Activated CD4-positive, alpha-beta T cell treated with anti-CD3 and anti-CD28 coated beads for 4 hours (primary cell): ENCODE data around the gene TTLL7.

Source experiments
- DNase-seq, 2 donors: peaks; one replicate each; pipeline ENCODE4 v3.0.0-alpha.2; 2020

Gene TTLL7

DNA sequence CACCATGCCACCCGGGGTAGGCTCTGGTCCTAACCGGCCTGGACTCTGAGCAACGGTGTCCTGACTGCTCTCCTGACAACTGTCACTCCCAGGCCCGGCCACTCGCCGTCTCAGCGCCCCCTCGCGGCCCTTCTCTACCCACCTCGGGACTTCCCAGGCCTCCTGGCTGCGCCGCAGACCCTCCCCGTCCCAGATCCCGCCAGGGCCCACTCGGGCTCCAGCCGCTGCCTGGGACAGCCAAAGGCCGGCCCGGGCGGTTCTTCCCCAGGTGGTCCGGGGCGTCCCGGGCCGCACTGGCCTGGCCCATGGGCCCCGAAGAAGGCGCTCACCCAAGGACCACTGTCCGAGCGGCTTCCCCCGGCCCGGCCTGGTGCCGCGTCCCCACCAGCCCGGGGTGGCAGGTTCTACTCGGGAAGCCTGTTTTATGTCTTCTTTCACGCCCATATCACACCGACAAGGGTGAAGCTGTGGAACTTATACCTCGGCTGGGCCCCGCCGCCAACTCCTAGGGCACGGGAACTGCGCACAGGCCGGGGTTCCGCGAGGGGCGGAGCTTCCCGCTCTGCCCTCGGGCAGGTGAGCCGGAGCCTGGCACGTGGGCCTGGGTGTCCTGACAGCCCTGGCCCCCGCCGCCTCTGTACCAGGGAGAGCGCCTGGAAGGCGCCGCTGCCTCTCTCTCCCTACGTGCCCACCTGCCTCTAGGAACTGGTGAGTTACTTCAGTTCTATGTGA lies 138.3 kb downstream of the TTLL7 start:
- DNase-seq: peak; percentile 68 to 72

DNA sequence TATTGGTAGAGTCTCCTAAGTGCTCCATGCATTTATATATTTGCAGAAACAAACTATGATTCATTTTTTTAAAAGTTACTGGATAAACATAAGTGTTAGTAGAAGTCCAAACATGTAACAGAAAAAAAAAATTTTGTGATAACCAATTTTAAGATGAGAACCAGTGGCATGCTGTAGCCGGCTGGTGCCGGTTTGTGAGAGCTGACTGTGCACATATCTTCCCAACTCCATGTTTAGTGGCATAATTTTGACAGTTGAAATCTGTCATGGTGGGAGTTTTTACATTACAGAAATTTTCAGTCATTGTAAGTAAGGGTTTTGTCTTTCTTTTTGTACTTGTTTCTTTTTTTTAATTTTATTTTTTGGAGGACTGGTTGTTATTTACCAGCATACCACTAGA lies 141.2 kb downstream of the TTLL7 start:
- no peak for DNase-seq

DNA sequence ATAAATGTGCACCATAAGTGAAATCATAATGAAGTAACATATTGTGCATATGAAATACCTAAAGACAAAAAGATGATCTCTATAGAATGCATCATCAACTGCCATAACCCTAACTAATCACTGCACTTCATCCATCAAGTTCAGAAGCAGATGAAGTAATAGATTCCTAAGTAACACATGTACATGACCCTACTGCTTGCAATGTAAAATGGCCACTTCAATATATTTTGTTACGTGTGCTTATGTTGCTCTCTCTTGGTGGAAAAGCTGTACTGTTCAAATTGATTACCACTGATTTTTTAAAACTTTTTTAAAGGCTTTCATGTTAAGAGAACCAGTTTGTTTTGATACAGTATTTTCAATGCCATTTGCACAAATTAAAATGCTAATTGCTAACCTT lies 141.8 kb downstream of the TTLL7 start:
- no peak for DNase-seq

DNA sequence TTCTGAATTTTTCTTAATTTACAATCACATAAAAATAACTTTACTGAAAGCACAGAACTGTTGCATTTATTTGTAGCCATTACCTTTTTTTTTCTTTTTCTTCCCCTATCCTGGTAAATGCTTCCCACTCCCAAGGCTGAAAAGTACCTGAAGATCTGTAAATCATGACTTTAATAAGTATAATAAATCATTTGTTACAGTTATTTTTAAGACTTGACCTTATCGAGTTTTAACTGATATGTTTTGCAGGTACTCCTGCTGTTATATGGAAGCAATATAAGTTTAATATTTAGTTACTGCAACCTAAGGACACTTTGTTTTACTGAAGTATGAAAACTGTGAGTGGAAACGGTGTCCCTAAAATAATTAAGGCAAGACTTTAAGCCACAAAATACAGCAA lies 142.6 kb downstream of the TTLL7 start:
- no peak for DNase-seq

DNA sequence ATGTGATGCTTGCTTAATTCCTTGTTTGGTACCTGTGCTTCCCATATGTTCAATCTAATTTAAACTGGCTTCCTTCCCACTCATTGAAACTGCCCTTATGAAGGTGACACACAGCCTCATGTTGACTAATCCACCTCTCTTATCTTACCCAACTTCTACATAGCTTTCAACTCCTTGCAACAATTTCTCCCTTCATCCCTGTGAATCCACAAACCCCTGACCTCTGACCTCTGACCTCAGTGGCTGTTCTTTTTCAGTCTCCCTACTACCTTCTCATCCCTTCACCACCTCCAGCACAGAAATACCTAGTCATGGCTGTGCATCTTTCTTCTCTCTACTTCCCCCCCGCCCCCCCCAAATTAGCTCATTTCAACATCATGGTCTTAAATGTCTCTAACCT lies 144.5 kb downstream of the TTLL7 start:
- DNase-seq: no peak

DNA sequence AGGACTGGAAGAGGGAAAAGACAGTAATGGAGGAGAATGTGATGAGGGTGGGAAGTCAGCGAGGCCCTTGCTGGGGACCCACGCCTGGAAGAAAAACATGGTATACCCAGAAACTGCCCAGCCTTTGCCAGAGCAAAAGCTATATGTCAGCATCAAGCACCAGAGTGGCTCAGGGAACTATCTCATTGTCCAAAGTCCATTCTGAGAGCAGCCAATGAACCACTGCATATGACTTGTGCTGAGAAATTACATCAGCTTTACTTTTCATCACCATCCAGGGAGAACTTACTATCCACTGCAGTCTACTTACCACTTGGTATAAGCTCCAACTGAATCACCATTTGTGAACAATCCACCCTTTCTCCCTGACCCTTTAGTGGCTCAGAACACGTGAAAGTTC lies 148.1 kb downstream of the TTLL7 start:
- DNase-seq: no peak

DNA sequence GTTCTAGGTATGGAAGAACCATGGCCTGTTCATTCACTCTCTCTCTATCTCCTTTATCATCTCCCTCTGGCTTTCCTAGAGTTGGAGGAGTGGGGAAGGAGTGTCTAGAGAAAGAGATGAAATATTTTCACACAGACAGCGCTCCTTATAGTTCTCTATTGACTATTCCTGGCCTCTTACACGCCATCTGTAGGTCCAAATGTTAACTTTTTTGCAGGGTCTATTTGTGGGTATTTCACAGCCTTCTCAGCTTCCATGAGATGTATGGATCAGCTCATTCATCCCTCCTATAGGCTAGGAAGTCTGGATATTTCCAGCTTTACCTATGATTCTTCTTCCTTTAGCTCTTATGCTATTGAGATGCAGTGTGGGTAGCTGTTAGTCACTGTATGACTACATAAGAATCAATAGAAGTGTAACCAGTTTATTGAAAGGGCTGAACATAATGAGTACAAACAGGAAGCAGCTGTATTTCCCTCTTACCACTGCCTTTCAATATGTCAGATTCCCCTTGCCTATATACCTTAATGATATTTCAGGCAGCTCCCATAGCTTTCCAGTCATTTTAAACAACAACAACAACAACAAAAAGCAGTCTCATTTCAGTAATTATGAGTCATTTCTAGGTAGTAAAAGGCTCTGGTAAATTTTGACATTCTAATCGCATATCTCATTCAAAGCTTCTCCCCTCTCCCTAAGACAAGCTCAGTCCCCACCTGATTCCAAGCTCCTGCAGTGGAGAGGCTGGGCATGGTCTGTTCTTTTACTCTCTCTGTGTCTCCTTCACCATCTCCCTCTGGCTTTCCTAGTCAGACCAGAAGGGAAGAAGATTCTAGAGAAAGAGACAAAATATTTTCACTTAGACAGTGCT lies 149.5 kb downstream of the TTLL7 start:
- no peak for DNase-seq

DNA sequence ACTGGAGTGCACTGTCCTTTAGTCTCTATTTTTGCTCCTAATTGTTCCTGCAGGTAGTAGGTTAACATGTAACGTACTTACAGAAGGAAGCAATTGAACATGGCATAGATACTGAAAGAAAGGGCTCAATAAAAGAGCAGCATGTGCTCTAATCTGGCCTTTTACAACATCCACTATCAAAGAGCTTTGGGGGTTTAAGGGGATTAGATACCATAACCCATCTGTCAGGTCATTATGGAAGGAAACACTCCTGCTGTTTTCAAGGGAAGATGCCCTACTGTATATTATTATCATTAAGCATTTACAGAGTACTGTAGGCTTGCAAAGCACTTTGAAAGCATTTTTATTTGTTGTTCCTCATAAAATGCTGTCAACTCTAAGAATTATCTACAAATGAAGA lies 152.8 kb downstream of the TTLL7 start:
- DNase-seq: no peak

DNA sequence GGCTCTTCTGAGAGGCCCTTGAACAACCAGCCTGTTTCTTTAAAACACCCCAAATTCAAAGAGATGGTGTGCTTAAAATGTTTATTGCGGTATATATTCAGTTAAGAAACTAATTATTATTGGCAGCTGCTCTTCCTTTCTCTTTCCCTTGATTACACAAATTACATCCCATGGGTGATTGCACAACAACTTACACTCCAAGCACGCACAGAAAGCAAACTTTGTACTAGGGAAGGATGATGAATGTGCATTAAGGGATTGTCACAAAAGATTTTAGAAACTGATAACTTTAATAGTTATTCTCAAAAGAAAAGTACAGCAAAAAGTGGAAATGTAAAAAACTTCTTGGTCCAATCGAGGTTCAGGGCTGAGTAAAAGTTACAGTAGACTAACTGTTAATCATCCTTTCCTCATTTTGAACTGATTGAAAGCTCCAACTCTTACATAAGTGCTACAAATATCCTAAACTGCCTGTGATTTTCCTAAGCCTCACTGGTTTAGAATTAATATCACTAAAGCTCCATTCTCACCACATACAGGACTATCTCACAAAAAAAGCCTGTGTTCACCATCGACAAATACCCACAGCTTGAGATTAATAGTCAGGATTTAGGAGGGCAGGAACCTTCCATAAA lies 153.4 kb downstream of the TTLL7 start:
- no peak for DNase-seq

DNA sequence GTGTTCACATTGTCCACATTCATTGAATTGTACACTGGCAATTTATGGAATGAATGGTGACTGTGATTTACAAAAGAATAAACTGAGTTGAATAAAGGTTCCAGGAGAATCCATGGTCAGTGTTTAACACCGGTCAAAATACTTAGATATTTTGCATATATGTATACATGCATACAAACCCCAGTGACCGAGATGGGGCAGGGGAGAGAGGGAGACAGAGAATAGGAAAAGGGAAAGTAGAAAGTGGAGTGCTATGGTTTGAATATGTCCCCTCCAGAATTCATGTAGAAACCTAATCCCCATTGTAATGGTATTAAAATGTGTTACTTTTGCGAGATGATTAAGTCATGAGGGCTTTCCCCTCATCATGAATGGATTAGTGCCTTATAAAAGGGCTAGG lies 154.4 kb downstream of the TTLL7 start:
- no peak for DNase-seq

DNA sequence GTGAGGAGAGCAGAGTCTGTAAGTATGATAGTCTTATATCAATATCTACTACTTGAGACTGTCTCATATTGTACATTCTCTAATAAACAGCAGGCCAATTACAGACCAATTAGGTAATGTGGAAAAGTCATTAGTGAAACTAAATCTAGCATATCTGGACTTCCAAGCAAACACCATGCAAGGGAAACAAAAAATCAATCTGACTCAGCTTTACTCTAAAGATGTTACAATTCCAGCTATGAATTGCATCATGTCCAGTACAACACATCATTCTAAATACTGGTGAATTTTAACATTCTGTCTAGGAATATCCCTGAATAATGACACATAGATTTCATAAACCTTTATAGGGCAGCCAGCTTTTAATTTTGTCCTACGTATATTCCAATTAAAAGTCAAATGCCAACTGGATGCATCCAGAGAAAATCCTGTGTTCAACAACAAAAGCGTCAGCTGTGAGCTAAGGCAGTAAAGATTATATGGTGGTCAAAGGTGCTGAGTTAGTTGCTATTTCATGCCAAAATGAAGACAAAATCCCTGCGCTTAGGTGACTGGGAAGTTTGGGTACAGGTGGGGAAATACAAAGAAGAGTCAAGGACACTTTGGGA lies 159.3 kb downstream of the TTLL7 start:
- DNase-seq: no peak

DNA sequence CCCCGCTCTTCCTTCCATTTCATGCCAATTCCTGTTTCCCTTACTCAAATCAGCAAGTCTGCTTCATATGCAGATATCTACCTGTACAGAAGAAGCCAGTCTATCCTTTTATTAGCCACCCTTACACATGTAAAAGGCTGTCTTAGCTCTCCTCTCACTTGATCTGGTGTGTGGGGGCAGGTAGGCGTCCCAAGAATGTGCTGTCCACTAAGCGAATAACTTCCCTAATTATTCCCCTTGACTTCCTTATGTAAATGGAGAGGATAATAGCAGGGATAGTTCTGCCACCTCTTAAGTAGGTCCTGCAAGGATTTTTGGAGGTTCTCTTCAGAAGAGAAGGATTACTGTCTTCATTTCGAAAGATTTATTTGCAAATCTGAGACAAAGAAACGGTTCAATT lies 160.4 kb downstream of the TTLL7 start:
- DNase-seq: no peak

DNA sequence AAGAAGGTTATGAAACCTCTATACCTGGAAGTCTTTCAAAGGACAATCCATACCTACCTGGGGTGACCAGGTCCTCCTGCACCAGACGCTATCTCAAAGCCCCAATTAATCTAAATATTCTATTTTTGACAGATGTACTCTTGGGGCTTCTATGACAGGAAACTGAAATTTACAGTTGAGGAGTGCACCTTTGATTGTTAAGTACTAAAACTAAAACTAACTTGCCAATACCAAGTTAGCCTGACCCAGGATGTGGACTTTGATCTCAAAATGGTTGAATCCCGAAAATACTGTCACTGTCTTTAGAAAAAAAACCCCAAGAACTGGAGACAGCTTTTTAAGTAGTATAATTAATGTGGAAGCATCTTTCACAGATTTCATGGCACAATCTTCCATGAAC lies 162.4 kb downstream of the TTLL7 start:
- no peak for DNase-seq

DNA sequence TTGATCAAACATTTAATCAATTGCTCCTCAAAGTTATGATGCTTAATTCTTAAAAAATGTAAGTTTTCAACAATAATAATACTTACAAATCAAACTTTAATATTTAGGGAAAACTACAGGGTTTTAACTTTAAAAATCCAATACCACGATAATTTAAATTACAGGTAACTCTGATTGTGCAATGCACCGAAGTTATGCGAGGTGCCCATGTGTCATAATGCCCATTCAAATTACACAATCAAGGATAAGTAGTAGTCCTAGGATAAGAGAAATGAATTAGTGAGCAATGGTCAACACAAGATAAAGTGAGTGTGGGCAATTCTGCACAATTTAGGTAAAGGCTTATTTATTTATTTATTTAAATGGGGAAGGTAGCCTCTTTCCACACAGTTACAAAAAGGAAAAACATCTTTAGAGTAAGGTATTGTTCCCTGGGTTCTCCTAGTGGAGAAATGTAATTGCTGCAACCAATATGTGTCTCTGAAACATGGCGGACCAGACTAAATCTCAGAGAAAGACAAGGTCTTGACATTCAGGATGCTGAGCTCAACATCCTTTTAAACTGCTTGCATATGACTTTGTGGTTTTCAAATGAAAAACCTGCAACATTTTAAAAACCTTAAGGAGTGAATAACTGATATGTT lies 164.2 kb downstream of the TTLL7 start:
- DNase-seq: no peak

DNA sequence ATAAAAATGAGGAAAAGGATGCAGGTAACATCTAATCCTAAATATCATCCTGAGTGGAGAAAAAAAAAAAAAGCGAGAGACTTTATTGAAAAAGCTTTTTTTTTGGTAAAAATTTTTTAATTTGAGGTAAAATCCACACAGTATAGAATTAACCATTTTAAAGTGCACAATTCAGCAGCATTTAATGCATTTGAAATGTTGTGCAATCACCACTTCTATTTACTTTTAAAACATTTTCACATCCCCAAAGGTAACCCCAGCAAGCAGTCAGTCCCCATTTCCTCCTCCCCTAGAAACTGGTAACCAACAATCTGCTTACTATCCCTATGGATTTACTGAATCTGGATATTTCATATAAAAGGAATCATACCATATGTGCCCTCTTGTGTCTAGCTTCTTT lies 166.7 kb downstream of the TTLL7 start:
- no peak for DNase-seq

DNA sequence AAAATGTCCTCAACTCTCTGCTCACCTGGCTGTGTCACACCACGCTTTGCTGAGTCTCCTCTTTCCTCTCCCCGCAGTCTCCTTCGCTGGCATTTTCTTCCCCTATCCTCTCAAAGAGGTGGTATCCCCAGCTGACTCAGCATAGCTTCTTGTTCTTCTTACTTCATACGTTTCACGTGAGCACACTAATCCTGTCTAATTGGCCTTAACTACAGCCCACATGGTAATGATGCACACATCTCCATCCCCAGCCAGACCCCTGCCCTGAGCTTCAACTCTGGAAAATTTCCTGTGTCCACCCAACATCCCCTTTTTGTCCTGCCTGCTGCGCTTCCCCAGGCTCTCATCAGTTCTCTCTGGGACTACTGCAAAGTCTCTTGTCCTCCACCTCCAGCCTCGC lies 169.8 kb downstream of the TTLL7 start:
- no peak for DNase-seq

DNA sequence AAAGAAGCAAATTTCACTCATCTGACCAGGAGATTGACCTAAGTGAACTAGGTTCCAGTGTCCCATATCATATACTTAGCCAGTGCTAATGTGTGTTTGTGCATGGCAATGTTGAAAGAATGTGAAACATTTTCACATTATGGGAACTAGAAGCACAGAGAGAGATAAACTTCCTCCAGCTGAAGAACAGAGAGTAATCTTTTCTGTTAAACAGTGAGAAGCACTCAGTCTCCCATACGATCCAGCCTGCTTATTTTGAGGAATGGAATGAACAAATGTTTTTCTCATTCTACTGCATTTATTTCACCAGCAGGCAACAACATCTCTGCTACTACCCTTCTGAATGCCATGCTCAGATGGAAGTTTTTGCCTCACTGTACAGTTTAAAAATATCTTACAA lies 170.5 kb downstream of the TTLL7 start:
- no peak for DNase-seq

DNA sequence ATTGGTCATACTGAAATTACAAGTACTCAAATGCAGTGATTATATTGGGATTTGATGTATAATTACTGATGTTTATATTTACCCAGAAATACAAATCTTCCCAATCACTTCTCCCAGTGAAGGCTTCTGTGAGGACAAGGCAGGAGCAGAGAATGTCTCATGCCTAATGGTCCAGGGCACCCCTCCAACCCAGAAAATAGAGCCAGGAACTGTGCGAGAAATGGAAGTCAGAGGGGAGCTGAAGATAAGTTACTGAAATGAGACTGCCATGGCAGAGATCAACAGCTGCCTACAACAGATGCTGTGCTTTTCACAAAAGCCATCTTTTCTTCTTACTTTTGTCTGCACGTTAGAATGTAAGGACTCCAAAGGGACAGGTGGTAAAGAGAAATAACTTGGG lies 171.2 kb downstream of the TTLL7 start:
- DNase-seq: no peak

DNA sequence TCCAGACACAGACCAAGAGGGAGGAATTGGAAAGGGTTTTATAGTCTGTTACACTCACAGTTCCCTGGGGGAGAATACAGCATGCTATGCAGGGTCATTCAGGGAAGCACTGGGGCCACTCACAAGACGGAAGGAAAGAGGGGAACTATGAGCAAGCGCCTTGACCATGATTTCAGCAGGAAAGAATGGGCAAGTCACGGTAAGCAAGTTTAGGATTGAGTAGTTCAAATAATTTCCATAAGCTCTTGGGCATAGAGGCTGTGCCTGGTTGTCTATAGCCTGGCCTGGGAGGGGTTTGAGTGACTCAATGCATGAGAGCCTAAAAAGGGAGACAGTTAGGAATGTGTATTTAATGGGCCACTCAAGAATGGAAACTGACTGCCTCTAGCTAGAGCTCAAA lies 176.7 kb downstream of the TTLL7 start:
- no peak for DNase-seq

DNA sequence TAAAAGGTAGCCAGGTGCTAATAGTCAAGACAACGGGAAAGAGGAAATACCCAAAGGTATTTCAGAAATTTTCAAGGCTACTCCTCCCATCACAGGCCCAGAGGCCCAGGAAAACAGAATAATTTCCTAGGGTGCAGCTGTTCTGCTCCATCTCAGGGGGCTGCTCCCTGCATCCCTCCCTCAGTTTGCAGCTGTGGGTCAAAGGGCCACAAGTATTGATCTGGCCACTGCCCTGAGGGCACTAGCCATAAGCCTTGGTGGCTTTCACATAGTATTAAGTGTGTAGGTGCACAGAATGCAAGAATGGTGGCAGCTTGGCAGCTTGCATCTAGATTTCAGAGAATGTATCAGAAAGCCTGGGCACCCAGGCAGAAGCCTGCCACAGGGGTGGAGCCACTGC lies 179.5 kb downstream of the TTLL7 start:
- DNase-seq: no peak

DNA sequence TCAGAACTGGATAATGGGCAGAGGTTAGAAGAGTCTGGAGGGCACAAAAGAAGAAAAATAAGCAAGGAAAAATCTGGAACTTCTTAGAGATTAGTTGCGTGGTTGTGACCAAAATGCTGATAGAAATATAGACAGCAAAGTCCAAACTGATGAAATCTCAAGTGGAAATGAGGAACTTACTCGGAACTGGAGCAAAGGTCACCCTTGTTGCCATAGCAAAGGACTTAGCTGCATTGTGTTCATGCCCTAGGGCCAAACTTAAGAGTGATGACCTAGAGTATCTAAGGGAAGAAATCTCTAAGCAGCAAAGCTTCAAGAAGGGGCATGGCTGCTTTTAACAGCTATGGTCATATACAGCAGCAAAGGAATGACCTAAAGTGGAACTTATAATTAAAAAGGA lies 180.0 kb downstream of the TTLL7 start:
- DNase-seq: no peak

DNA sequence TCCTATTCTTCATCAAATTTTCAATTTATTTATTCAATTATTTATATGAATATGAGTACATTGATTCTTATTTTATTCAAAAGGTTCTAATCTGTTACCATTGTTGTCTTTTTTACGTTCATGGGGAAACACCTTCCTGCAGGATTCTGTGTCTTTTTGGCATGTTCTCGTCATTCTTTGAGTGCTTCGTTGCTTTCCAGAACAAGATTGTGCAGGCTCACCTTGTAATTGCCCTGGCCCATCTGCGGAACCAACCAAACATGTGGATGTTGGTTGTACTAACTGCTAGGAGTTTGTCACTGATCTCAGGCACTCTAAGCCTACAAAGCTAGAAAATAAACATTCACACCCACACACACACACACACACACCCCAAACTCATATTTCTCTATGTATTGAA lies 182.1 kb downstream of the TTLL7 start:
- no peak for DNase-seq

DNA sequence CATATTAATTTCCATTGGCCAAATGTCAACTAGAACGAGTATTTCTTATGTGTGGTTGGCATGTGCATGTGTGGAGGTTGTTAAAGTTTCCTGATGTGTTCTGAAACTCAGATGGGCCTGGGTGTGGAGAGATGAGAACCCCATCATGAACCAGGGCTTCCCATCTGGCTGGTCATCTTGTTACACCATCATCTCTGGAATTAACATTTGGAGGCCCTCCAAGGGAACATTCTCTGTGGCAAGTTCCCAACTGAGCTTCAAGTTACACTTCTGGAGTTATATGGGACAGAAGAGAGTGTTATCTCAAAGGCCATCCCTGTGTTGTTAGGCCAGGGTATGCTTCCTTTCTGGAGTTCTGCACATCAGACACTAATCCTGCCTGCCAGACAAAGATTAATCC lies 183.6 kb downstream of the TTLL7 start:
- no peak for DNase-seq
